GM18520 (cell line): ENCODE results near the gene PKP2.

Experiments
- ATAC-seq: cut with Tn5 transposase; IDR thresholded peaks from one replicate; pipeline ENCODE4 v1.9.1; 2021; ENCODE audit not compliant: unreplicated experiment

Gene PKP2

GRCh38 chr12:32819424-32819823, 77.2 kb downstream of the PKP2 start:
- no peak for ATAC-seq

- no peak for ATAC-seq
These were observed 84.7 kb downstream of the PKP2 start for GRCh38 chr12:32811686-32812392.

- ATAC-seq: no peak
These were observed 86.7 kb downstream of the PKP2 start for GRCh38 chr12:32809846-32810245.

- ATAC-seq: no peak
These were observed 87.4 kb downstream of the PKP2 start for GRCh38 chr12:32809196-32809595.

- no peak for ATAC-seq
These were observed 92.3 kb downstream of the PKP2 start for GRCh38 chr12:32804301-32804700.

- ATAC-seq: no peak
These were observed 95.2 kb downstream of the PKP2 start for GRCh38 chr12:32801269-32801980.

GRCh38 chr12:32794281-32794680, 102.3 kb downstream of the PKP2 start:
- ATAC-seq: no peak

- ATAC-seq: no peak
These were observed 106.7 kb downstream of the PKP2 start for GRCh38 chr12:32789916-32790315.

- no peak for ATAC-seq
These were observed 107.1 kb downstream of the PKP2 start for GRCh38 chr12:32789446-32789845.

GRCh38 chr12:32788405-32788804, 108.2 kb downstream of the PKP2 start:
- no peak for ATAC-seq

GRCh38 chr12:32785557-32785956, 111.0 kb downstream of the PKP2 start:
- no peak for ATAC-seq

GRCh38 chr12:32783029-32783428, 113.5 kb downstream of the PKP2 start:
- ATAC-seq: no peak

GRCh38 chr12:32780071-32780470, 116.5 kb downstream of the PKP2 start:
- no peak for ATAC-seq

GRCh38 chr12:32777691-32778175, 118.8 kb downstream of the PKP2 start:
- ATAC-seq: no peak

- ATAC-seq: no peak
These were observed 119.4 kb downstream of the PKP2 start for GRCh38 chr12:32777159-32777558.

- ATAC-seq: no peak
These were observed 120.3 kb downstream of the PKP2 start for GRCh38 chr12:32776258-32776657.

- ATAC-seq: no peak
These were observed 122.9 kb downstream of the PKP2 start for GRCh38 chr12:32773691-32774090.

- ATAC-seq: no peak
These were observed 126.4 kb downstream of the PKP2 start for GRCh38 chr12:32770141-32770540.

- ATAC-seq: no peak
These were observed 128.1 kb downstream of the PKP2 start for GRCh38 chr12:32768518-32768917.

GRCh38 chr12:32765906-32766305, 130.7 kb downstream of the PKP2 start:
- ATAC-seq: no peak

- ATAC-seq: no peak
These were observed 134.9 kb downstream of the PKP2 start for GRCh38 chr12:32761716-32762115.

GRCh38 chr12:32757157-32757556, 139.4 kb downstream of the PKP2 start:
- no peak for ATAC-seq
